Testis (tissue), 2 donors: ENCODE results near the gene CRADD.

Experiments
- POLR2A ChIP-seq: fragments of 450-650 bp; IDR thresholded peaks from one replicate; pipeline ENCODE4 v1.6.1; 2017; ENCODE audit warnings: antibody characterized with exemption, mild to moderate bottlenecking, moderate library complexity
- TF ChIP-seq, protein P1 (sequence below), 3 experiments: fragments of 450-650 bp in 2 of 3; fragments of 200-600 bp in 1 of 3; sonication (generic) in 1 of 3; IDR thresholded peaks; one replicate each; pipeline ENCODE4 v1.5.1; 2016 to 2019; ENCODE audit warnings: antibody characterized with exemption in 3 of 3, mild to moderate bottlenecking in 2 of 3, moderate library complexity in 1 of 3

DNA sequence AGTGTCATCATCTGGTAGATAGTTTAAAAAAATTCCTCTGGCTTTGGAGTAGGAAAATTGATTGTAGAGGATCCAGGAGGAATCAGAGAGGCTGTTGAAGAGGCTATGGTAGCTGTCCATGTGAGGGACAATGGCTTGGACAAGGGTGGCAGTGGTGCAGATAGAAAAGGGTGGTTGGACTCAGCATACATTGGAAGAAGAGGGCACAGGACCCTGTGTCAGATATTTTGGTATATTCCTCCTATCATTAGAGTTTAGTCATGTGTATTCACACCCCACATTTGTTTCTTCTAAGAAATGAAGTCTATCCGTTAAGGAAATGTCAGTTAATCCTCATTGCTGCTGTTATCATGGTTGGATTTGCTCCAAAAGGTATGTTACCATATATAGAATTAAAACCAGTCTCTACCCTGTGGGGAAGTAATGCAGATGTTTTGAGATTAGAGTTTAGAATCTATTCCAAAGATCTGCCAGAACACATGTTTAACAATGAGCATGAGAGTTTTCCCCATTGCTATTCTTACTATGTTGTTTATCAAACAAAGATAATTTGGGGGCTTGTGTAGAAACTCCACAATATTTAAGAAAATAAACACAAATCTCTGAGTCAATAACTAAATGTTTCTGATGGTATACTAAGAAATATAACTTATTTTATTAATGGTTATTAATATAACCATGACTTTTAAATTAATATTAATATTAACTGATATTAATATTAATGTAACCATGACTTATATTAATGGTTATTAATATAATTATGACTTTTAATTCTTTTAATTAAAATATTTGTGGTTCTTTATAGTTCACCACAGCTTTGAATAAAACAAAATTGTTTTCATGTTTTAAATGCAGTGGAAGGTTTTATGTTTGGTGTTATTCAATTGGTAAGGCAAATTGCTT is 80.9 kb downstream of the CRADD start:
- TF ChIP-seq, protein P1, sequence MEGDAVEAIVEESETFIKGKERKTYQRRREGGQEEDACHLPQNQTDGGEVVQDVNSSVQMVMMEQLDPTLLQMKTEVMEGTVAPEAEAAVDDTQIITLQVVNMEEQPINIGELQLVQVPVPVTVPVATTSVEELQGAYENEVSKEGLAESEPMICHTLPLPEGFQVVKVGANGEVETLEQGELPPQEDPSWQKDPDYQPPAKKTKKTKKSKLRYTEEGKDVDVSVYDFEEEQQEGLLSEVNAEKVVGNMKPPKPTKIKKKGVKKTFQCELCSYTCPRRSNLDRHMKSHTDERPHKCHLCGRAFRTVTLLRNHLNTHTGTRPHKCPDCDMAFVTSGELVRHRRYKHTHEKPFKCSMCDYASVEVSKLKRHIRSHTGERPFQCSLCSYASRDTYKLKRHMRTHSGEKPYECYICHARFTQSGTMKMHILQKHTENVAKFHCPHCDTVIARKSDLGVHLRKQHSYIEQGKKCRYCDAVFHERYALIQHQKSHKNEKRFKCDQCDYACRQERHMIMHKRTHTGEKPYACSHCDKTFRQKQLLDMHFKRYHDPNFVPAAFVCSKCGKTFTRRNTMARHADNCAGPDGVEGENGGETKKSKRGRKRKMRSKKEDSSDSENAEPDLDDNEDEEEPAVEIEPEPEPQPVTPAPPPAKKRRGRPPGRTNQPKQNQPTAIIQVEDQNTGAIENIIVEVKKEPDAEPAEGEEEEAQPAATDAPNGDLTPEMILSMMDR (IDR thresholded peaks at IDR 0.05): no peak
- no peak for TF ChIP-seq POLR2A
